ENCODE results near the gene PTPRD. TPM values are rescaled to one million over a fixed set of nuclear protein-coding genes. Genes with fewer than 3 reads are reported as not detected.

PTPRD gene
- total and polyA plus RNA-seq, 4 donors = 97.4 to 229 (median 161) TPM

GRCh38 chr9:10341057-10341456 is 271.7 kb downstream of the PTPRD start:
- no peak for DNase-seq (ENCODE audit: low read depth in 4 of 6, low spot score in 6 of 6)
- Histone ChIP-seq H3K27me3 (ENCODE audit: control insufficient read depth, insufficient read depth, low read length) (no peaks in the 10 kb centered on the region), H3K4me3 (ENCODE audit: low read depth, low read length) (no peak overlapping the region), H3K9me3 (ENCODE audit: control insufficient read depth, insufficient read depth, low read length) (peaks cover 1% of the 10 kb centered on the region), H3K36me3 (ENCODE audit: control insufficient read depth, insufficient read depth, low read length) (no peaks in the 10 kb centered on the region), H3K27ac (ENCODE audit: low read depth, low read length) (no peak overlapping the region), H3K4me1 (ENCODE audit: control insufficient read depth, insufficient read depth, low read length) (no peaks in the 10 kb centered on the region)
- WGBS (ENCODE audit: insufficient coverage) = no CpG with 5 or more reads among the region's 2 CpGs

GRCh38 chr9:10339152-10339551 is 273.6 kb downstream of the PTPRD start:
- DNase-seq (ENCODE audit: low read depth in 4 of 6, low spot score in 6 of 6) = no peak
- H3K27me3 ChIP-seq (ENCODE audit: control insufficient read depth, insufficient read depth, low read length) = no peaks in the 10 kb centered on the region
- H3K4me1 ChIP-seq (ENCODE audit: control insufficient read depth, insufficient read depth, low read length) = no peaks in the 10 kb centered on the region
- H3K4me3 ChIP-seq (ENCODE audit: low read depth, low read length) = no peak overlapping the region
- no peak overlapping the region for H3K27ac ChIP-seq (ENCODE audit: low read depth, low read length)
- no peaks in the 10 kb centered on the region for H3K36me3 ChIP-seq (ENCODE audit: control insufficient read depth, insufficient read depth, low read length)
- peaks cover 1% of the 10 kb centered on the region for H3K9me3 ChIP-seq (ENCODE audit: control insufficient read depth, insufficient read depth, low read length)

- WGBS (ENCODE audit: insufficient coverage) = 31% methylated on average over 2 of the region's 2 CpGs
- H3K9me3 ChIP-seq (ENCODE audit: control insufficient read depth, insufficient read depth, low read length) = no peaks in the 10 kb centered on the region
- no peak overlapping the region for H3K27ac ChIP-seq (ENCODE audit: low read depth, low read length)
- no peak overlapping the region for H3K4me3 ChIP-seq (ENCODE audit: low read depth, low read length)
- no peaks in the 10 kb centered on the region for H3K36me3 ChIP-seq (ENCODE audit: control insufficient read depth, insufficient read depth, low read length)
- H3K4me1 ChIP-seq (ENCODE audit: control insufficient read depth, insufficient read depth, low read length) = no peaks in the 10 kb centered on the region
- peak in 1 of 6 donors; percentile 15 for DNase-seq (ENCODE audit: low read depth in 4 of 6, low spot score in 6 of 6)
- H3K27me3 ChIP-seq (ENCODE audit: control insufficient read depth, insufficient read depth, low read length) = no peaks in the 10 kb centered on the region
Measured at GRCh38 chr9:10331157-10331556, 281.6 kb downstream of the PTPRD start.

GRCh38 chr9:10282084-10282483 is 330.7 kb downstream of the PTPRD start:
- Histone ChIP-seq H3K4me1 (ENCODE audit: control insufficient read depth, insufficient read depth, low read length) (no peaks in the 10 kb centered on the region), H3K27ac (ENCODE audit: low read depth, low read length) (no peak overlapping the region), H3K36me3 (ENCODE audit: control insufficient read depth, insufficient read depth, low read length) (no peaks in the 10 kb centered on the region), H3K4me3 (ENCODE audit: low read depth, low read length) (no peak overlapping the region), H3K9me3 (ENCODE audit: control insufficient read depth, insufficient read depth, low read length) (no peaks in the 10 kb centered on the region), H3K27me3 (ENCODE audit: control insufficient read depth, insufficient read depth, low read length) (no peaks in the 10 kb centered on the region)
- no peak for DNase-seq (ENCODE audit: low read depth in 4 of 6, low spot score in 6 of 6)
- no CpG with 5 or more reads among the region's 2 CpGs for WGBS (ENCODE audit: insufficient coverage)

- Histone ChIP-seq H3K4me3 (ENCODE audit: low read depth, low read length) (no peak overlapping the region), H3K36me3 (ENCODE audit: control insufficient read depth, insufficient read depth, low read length) (no peaks in the 10 kb centered on the region), H3K27me3 (ENCODE audit: control insufficient read depth, insufficient read depth, low read length) (no peaks in the 10 kb centered on the region), H3K9me3 (ENCODE audit: control insufficient read depth, insufficient read depth, low read length) (no peaks in the 10 kb centered on the region), H3K4me1 (ENCODE audit: control insufficient read depth, insufficient read depth, low read length) (no peaks in the 10 kb centered on the region), H3K27ac (ENCODE audit: low read depth, low read length) (no peak overlapping the region)
- peak in 2 of 6 donors; percentile 54 to 67 for DNase-seq (ENCODE audit: low read depth in 4 of 6, low spot score in 6 of 6)
- no CpG with 5 or more reads among the region's 1 CpG for WGBS (ENCODE audit: insufficient coverage)
Measured at GRCh38 chr9:10274988-10275387, 337.8 kb downstream of the PTPRD start.

GRCh38 chr9:10274175-10274574 is 338.6 kb downstream of the PTPRD start:
- H3K36me3 ChIP-seq (ENCODE audit: control insufficient read depth, insufficient read depth, low read length) = no peaks in the 10 kb centered on the region
- H3K27me3 ChIP-seq (ENCODE audit: control insufficient read depth, insufficient read depth, low read length) = no peaks in the 10 kb centered on the region
- no peaks in the 10 kb centered on the region for H3K4me1 ChIP-seq (ENCODE audit: control insufficient read depth, insufficient read depth, low read length)
- DNase-seq (ENCODE audit: low read depth in 4 of 6, low spot score in 6 of 6) = peak in 2 of 6 donors; percentile 41 to 42
- WGBS (ENCODE audit: insufficient coverage) = no CpG with 5 or more reads among the region's 4 CpGs
- H3K4me3 ChIP-seq (ENCODE audit: low read depth, low read length) = no peak overlapping the region
- H3K9me3 ChIP-seq (ENCODE audit: control insufficient read depth, insufficient read depth, low read length) = no peaks in the 10 kb centered on the region
- H3K27ac ChIP-seq (ENCODE audit: low read depth, low read length) = no peak overlapping the region

GRCh38 chr9:10272830-10273229 is 340.0 kb downstream of the PTPRD start:
- no peaks in the 10 kb centered on the region for H3K4me1 ChIP-seq (ENCODE audit: control insufficient read depth, insufficient read depth, low read length)
- no peak overlapping the region for H3K4me3 ChIP-seq (ENCODE audit: low read depth, low read length)
- DNase-seq (ENCODE audit: low read depth in 4 of 6, low spot score in 6 of 6) = no peak
- no peaks in the 10 kb centered on the region for H3K27me3 ChIP-seq (ENCODE audit: control insufficient read depth, insufficient read depth, low read length)
- H3K9me3 ChIP-seq (ENCODE audit: control insufficient read depth, insufficient read depth, low read length) = no peaks in the 10 kb centered on the region
- no peak overlapping the region for H3K27ac ChIP-seq (ENCODE audit: low read depth, low read length)
- no peaks in the 10 kb centered on the region for H3K36me3 ChIP-seq (ENCODE audit: control insufficient read depth, insufficient read depth, low read length)

- Histone ChIP-seq H3K27me3 (ENCODE audit: control insufficient read depth, insufficient read depth, low read length) (no peaks in the 10 kb centered on the region), H3K27ac (ENCODE audit: low read depth, low read length) (no peak overlapping the region), H3K36me3 (ENCODE audit: control insufficient read depth, insufficient read depth, low read length) (no peaks in the 10 kb centered on the region), H3K4me1 (ENCODE audit: control insufficient read depth, insufficient read depth, low read length) (no peaks in the 10 kb centered on the region), H3K4me3 (ENCODE audit: low read depth, low read length) (no peak overlapping the region), H3K9me3 (ENCODE audit: control insufficient read depth, insufficient read depth, low read length) (peaks cover 3% of the 10 kb centered on the region)
- DNase-seq (ENCODE audit: low read depth in 4 of 6, low spot score in 6 of 6) = peak in 2 of 6 donors; percentile 65 to 66
- WGBS (ENCODE audit: insufficient coverage) = 11% methylated on average over 3 of the region's 8 CpGs
Measured at GRCh38 chr9:10268531-10269485, 344.0 kb downstream of the PTPRD start.

GRCh38 chr9:10265153-10265631 is 347.6 kb downstream of the PTPRD start:
- 50% methylated on average over 2 of the region's 2 CpGs for WGBS (ENCODE audit: insufficient coverage)
- Histone ChIP-seq H3K27me3 (ENCODE audit: control insufficient read depth, insufficient read depth, low read length) (no peaks in the 10 kb centered on the region), H3K4me3 (ENCODE audit: low read depth, low read length) (no peak overlapping the region), H3K27ac (ENCODE audit: low read depth, low read length) (no peak overlapping the region), H3K36me3 (ENCODE audit: control insufficient read depth, insufficient read depth, low read length) (no peaks in the 10 kb centered on the region), H3K9me3 (ENCODE audit: control insufficient read depth, insufficient read depth, low read length) (peaks cover 5% of the 10 kb centered on the region), H3K4me1 (ENCODE audit: control insufficient read depth, insufficient read depth, low read length) (no peaks in the 10 kb centered on the region)
- peak in 1 of 6 donors; percentile 21 for DNase-seq (ENCODE audit: low read depth in 4 of 6, low spot score in 6 of 6)

- Histone ChIP-seq H3K4me3 (ENCODE audit: low read depth, low read length) (no peak overlapping the region), H3K27ac (ENCODE audit: low read depth, low read length) (peak overlapping the region; percentile 40), H3K9me3 (ENCODE audit: control insufficient read depth, insufficient read depth, low read length) (peaks cover 5% of the 10 kb centered on the region), H3K4me1 (ENCODE audit: control insufficient read depth, insufficient read depth, low read length) (no peaks in the 10 kb centered on the region), H3K27me3 (ENCODE audit: control insufficient read depth, insufficient read depth, low read length) (no peaks in the 10 kb centered on the region), H3K36me3 (ENCODE audit: control insufficient read depth, insufficient read depth, low read length) (no peaks in the 10 kb centered on the region)
- no CpG with 5 or more reads among the region's 1 CpG for WGBS (ENCODE audit: insufficient coverage)
- DNase-seq (ENCODE audit: low read depth in 4 of 6, low spot score in 6 of 6) = no peak
Measured at GRCh38 chr9:10260501-10260900, 352.3 kb downstream of the PTPRD start.

Measured in spinal cord (tissue), 10 donors.